GM21619 (cell line): ENCODE results near the gene PFKP.

Source experiments
- ATAC-seq: cut with Tn5 transposase; IDR thresholded peaks from one replicate; pipeline ENCODE4 v1.9.1; 2021; ENCODE audit not compliant: unreplicated experiment

Gene PFKP

DNA sequence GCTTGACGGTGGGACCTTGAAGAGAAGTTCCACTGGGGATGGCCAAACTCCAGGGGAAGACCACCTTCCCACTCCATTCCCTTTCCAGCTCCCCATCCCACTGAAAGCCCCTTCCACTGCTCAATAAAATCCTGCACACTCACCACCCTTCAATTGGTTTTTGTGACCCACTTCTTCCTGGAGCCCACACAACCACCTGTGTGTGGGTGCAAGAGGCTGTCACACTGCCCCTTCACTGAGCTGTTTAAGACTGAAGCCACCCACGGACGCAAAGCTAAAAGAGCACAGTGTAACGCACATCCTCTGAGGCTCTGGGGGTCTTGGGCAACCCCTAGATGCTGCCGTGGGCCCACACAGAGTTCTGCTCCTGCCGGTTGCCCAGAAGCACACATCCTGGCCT, 118.0 kb downstream of the PFKP start:
- no peak for ATAC-seq

DNA sequence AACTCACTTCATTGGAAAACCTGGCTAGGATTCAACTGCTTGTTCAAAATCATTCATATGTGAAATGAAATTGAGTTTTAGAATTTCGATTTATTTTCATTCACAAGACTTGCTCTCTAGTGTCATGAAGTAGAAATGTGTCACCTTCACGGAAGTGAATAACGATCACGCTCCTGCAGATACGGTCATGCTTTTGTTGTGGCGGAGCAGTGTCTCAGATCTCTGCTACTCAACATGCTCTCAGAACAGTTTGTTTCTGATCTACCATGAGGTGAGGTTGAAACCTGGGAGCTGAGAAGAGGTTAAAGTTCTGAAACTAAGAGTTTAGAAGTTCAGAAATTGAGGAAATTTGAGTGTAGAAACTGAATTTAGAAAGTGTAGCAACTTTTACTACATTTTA, 119.0 kb downstream of the PFKP start:
- no peak for ATAC-seq
